HEK293T (cell line): ENCODE results near the gene PDZD2.
"Not testable (repeated sequence)": the region's sequence is repeated elsewhere in the genome, so short reads cannot be mapped to it uniquely, and the experiment has no call there.

Experiments
- ARNT ChIP-seq: fragments of 450-650 bp; IDR thresholded peaks from 2 replicates; pipeline ENCODE4 v1.6.1; 2017; ENCODE audit warnings: mild to moderate bottlenecking
- BHLHE40 ChIP-seq: fragments of 450-650 bp; IDR thresholded peaks from 2 replicates; pipeline ENCODE4 v1.6.1; 2016; ENCODE audit warnings: mild to moderate bottlenecking, moderate library complexity, borderline replicate concordance
- CTBP1 ChIP-seq: fragments of 450-650 bp; IDR thresholded peaks from 2 replicates; pipeline ENCODE4 v1.6.1; 2016; ENCODE audit warnings: borderline replicate concordance
- ELF4 ChIP-seq: fragments of 450-650 bp; IDR thresholded peaks from 2 replicates; pipeline ENCODE4 v1.6.1; 2017; ENCODE audit warnings: antibody characterized with exemption
- FOXA1 ChIP-seq: fragments of 450-650 bp; IDR thresholded peaks from 2 replicates; pipeline ENCODE4 v1.6.1; 2016; ENCODE audit warnings: mild to moderate bottlenecking
- FOXK2 ChIP-seq: fragments of 450-650 bp; IDR thresholded peaks from 2 replicates; pipeline ENCODE4 v1.6.1; 2016; ENCODE audit warnings: mild to moderate bottlenecking
- FOXM1 ChIP-seq: fragments of 450-650 bp; IDR thresholded peaks from 2 replicates; pipeline ENCODE4 v1.6.1; 2017; ENCODE audit warnings: mild to moderate bottlenecking, borderline replicate concordance
- HDGF ChIP-seq: fragments of 450-650 bp; IDR thresholded peaks from 2 replicates; pipeline ENCODE4 v1.6.1; 2017; ENCODE audit warnings: antibody characterized with exemption, borderline replicate concordance
- NFRKB ChIP-seq: fragments of 450-650 bp; IDR thresholded peaks from 2 replicates; pipeline ENCODE4 v1.6.1; 2016; ENCODE audit warnings: mild to moderate bottlenecking, moderate library complexity
- PKNOX1 ChIP-seq: fragments of 450-650 bp; IDR thresholded peaks from 2 replicates; pipeline ENCODE4 v1.6.1; 2016
- SP1 ChIP-seq: fragments of 450-650 bp; IDR thresholded peaks from 2 replicates; pipeline ENCODE4 v1.6.1; 2017
- SUZ12 ChIP-seq: fragments of 450-650 bp; IDR thresholded peaks from 2 replicates; pipeline ENCODE4 v1.6.1; 2016; ENCODE audit warnings: mild to moderate bottlenecking
- TARDBP ChIP-seq: fragments of 450-650 bp; IDR thresholded peaks from 2 replicates; pipeline ENCODE4 v1.6.1; 2016
- ZNF384 ChIP-seq: fragments of 450-650 bp; IDR thresholded peaks from 2 replicates; pipeline ENCODE4 v1.6.1; 2016

- not testable (repeated sequence) for TF ChIP-seq BHLHE40, FOXK2, FOXM1, FOXA1, SP1, PKNOX1, NFRKB, CTBP1, SUZ12, ZNF384, ARNT, ELF4, HDGF, TARDBP
Observed at GRCh38 chr5:32040181-32040695, 401.3 kb downstream of the PDZD2 start.
